GM12878 (cell line): ENCODE measurements around the gene KANSL3. TPM values are rescaled to one million over a fixed set of nuclear protein-coding genes. Genes with fewer than 3 reads are reported as not detected.

Experiments used
- ASH2L ChIP-seq: fragments of 300-600, 200-600 bp; sonication (generic); IDR thresholded peaks from 2 replicates; pipeline ENCODE4 v1.6.1; 2017; ENCODE audit warnings: low read depth, mild to moderate bottlenecking, borderline replicate concordance
- BCL3 ChIP-seq: IDR thresholded peaks from 2 replicates; pipeline ENCODE4 v1.6.1; 2011; ENCODE audit warnings: borderline replicate concordance, low read depth, mild to moderate bottlenecking, moderate library complexity, low read length; ENCODE audit not compliant: insufficient read depth, poor library complexity, severe bottlenecking
- CBX5 ChIP-seq: sonication (generic); IDR thresholded peaks from 2 replicates; pipeline ENCODE4 v1.6.1; 2016; ENCODE audit warnings: low read depth, moderate library complexity, mild to moderate bottlenecking, inconsistent platforms
- CHD1 ChIP-seq: IDR thresholded peaks from 2 replicates; pipeline ENCODE4 v1.6.1; 2012; ENCODE audit warnings: low read depth, low read length, improper control_type of control experiment
- DPF2 ChIP-seq: fragments of 450-650 bp; IDR thresholded peaks from 2 replicates; pipeline ENCODE4 v1.6.1; 2017; ENCODE audit warnings: mild to moderate bottlenecking
- EZH2 ChIP-seq: IDR thresholded peaks from 2 replicates; pipeline ENCODE4 v1.6.1; 2012; ENCODE audit warnings: low read depth, mild to moderate bottlenecking, control low read depth, inconsistent platforms, low read length, borderline replicate concordance; ENCODE audit not compliant: control insufficient read depth
- GABPA ChIP-seq: IDR thresholded peaks from 2 replicates; pipeline ENCODE4 v1.6.1; 2014; ENCODE audit warnings: antibody characterized with exemption, low read depth, mild to moderate bottlenecking, inconsistent platforms
- HDAC6 ChIP-seq: fragments of 200-600 bp; sonication (generic); IDR thresholded peaks from one replicate; pipeline ENCODE4 v1.8.0; 2017; ENCODE audit warnings: antibody characterized with exemption; ENCODE audit not compliant: unreplicated experiment
- IKZF2 ChIP-seq, 2 experiments: fragments of 450-650 bp; IDR thresholded peaks; 2 replicates each; pipeline ENCODE4 v1.6.1; 2017; ENCODE audit warnings: mild to moderate bottlenecking in 2 of 2, moderate library complexity in 2 of 2
- MEF2A ChIP-seq: IDR thresholded peaks from 2 replicates; pipeline ENCODE4 v1.6.1; 2011; ENCODE audit warnings: low read depth, mild to moderate bottlenecking, low read length, moderate library complexity; ENCODE audit not compliant: insufficient read depth
- PRDM15 ChIP-seq: fragments of 450-650 bp; formaldehyde crosslinking; IDR thresholded peaks from 2 replicates; pipeline ENCODE4 v1.4.0; 2020; ENCODE audit warnings: mild to moderate bottlenecking, moderate library complexity
- SMAD5 ChIP-seq: IDR thresholded peaks from 2 replicates; pipeline ENCODE4 v1.6.1; 2016; ENCODE audit warnings: antibody characterized with exemption, low read depth
- SUPT20H ChIP-seq: IDR thresholded peaks from 2 replicates; pipeline ENCODE4 v1.6.1; 2011; ENCODE audit warnings: low read depth, mild to moderate bottlenecking, low read length, moderate library complexity, borderline replicate concordance; ENCODE audit not compliant: control insufficient read depth
- TARDBP ChIP-seq: IDR thresholded peaks from 2 replicates; pipeline ENCODE4 v1.6.1; 2016; ENCODE audit warnings: borderline replicate concordance
- ZNF687 ChIP-seq: fragments of 450-650 bp; IDR thresholded peaks from 2 replicates; pipeline ENCODE4 v1.6.1; 2017; ENCODE audit warnings: mild to moderate bottlenecking, moderate library complexity
- polyA plus RNA-seq, 11 experiments: library from polyadenylated mRNA; depleted of rRNA in 4 of 11; unstranded in 6 of 11; stranded (reverse) in 5 of 11; fragments of >200 nt; fragmentation: Nextera tagmentation in 4 of 11; fragmentation: Illumina TruSeq in 1 of 11; extraction: Ambion mirVana in 4 of 11; extraction: Trizol in 1 of 11; gene quantifications; 1 replicate in 1 of 11; 2 replicates in 10 of 11; pipeline versions ENCODE4 v1.2.1 to v1.2.3, GENCODE V29; 2011 to 2016; ENCODE audit warnings: inconsistent platforms in 2 of 11, missing spikeins in 2 of 11, low read depth in 1 of 11
- total RNA-seq, 4 experiments: library from RNA; depleted of rRNA in 3 of 4; stranded (reverse); fragments of >200 nt in 3 of 4; fragmentation: Illumina TruSeq in 1 of 4; extraction: Trizol in 1 of 4; gene quantifications; 2 replicates each; pipeline versions ENCODE4 v1.2.1 to v1.2.3, GENCODE V29; 2013 to 2021
- TF ChIP-seq, protein P1 (sequence below): fragments of 450-650 bp; IDR thresholded peaks from 2 replicates; pipeline ENCODE4 v1.6.1; 2016; ENCODE audit warnings: mild to moderate bottlenecking

KANSL3 gene
- total and polyA plus RNA-seq, 10 of the 15 experiments (the other 5 are each of a cell fraction or from before 2014, with no cell fraction given) = 5.6 to 25.9 (median 16.7) TPM

DNA sequence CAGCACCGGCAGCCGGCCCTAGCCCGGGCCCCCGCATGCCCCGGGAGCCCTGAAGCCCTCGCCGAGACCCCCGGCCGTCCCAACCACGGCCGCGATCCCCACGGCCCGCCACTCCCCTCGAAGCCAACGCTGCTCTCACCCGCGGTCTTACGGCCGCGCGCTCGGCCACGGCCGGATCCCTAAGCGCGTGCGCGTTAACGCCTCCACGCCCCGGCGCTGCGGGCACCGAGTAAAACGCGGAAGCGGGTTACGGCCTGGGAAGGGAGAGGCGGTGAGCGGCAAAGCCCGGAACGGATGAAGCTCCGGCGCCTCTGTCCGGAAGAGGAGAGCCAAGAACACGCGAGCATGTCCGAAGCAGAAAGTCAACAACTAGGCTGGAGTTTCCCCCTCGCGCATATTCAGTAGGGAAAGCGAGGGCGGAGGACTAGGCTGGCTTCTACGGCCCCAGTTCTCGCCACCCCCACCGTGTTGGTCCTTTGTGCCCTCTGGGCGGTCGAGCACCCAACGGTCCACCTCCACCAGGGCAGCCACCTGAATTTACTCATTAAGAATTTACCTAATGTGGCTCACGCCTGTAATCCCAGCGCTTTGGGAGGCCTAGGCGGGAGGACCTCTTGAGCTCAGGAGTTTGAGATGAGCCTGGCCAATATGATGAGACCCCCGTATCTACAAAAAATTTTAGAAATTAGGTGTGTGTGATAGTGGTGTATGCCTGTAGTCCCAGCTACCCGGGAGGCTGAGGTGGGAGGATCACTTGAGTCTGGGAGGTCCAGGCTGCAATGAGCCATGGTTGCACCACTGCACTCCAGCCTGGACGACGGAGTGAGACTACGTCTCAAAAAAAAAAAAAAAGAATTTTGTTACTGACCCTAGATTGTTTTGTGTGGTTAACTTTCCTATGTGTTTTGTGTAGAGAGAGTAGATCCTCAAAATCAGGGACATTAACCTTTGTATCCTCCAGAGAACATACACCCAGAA lies at the start of gene KANSL3 (continued):
- TF ChIP-seq ZNF687 (peak; percentile 83), DPF2 (peak; percentile 69; the same call in 1 of the 2 replicates), GABPA (peak; percentile 34; the same call in 1 of the 2 replicates), SUPT20H (no peak), TARDBP (peak; percentile 87), ASH2L (no peak), BCL3 (peak; percentile 45), MEF2A (peak; percentile 72; the same call in 1 of the 2 replicates), IKZF2 (IDR thresholded peaks at IDR 0.05) (peak; percentile 64 to 70; a peak in 3 of 4 replicates), CBX5 (peak; percentile 89), PRDM15 (CRISPR knock-in tag) (no peak), HDAC6 (no peak), SMAD5 (no peak), EZH2 (no peak), CHD1 (peak; percentile 75; the same call in 1 of the 2 replicates)
- TF ChIP-seq, protein P1, sequence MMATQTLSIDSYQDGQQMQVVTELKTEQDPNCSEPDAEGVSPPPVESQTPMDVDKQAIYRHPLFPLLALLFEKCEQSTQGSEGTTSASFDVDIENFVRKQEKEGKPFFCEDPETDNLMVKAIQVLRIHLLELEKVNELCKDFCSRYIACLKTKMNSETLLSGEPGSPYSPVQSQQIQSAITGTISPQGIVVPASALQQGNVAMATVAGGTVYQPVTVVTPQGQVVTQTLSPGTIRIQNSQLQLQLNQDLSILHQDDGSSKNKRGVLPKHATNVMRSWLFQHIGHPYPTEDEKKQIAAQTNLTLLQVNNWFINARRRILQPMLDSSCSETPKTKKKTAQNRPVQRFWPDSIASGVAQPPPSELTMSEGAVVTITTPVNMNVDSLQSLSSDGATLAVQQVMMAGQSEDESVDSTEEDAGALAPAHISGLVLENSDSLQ = peak; percentile 63
